K562 (cell line): ENCODE data around the gene MPC2. TPM values are rescaled to one million over a fixed set of nuclear protein-coding genes. Genes with fewer than 3 reads are reported as not detected.
A peak's percentile ranks its signal among the peaks of the same experiment; 100 is the strongest.

ENCODE experiments used
- ARID4B ChIP-seq: sonication (generic); formaldehyde crosslinking; IDR thresholded peaks from 2 replicates; pipeline ENCODE4 v1.8.0; 2022; ENCODE audit warnings: mild to moderate bottlenecking, missing genetic modification reagents
- EP300 ChIP-seq: IDR thresholded peaks from 2 replicates; pipeline ENCODE4 v1.6.1; 2012; ENCODE audit warnings: low read length, improper control_type of control experiment
- HMG20B ChIP-seq: fragments of 250-450 bp; sonication (Bioruptor Pico); IDR thresholded peaks from 2 replicates; pipeline ENCODE4 v1.5.0; 2021; ENCODE audit warnings: mild to moderate bottlenecking
- MED1 ChIP-seq: sonication (generic); formaldehyde crosslinking; IDR thresholded peaks from 2 replicates; pipeline ENCODE4 v1.8.1; 2023; ENCODE audit warnings: missing genetic modification reagents, borderline replicate concordance
- NR1H2 ChIP-seq: sonication (generic); formaldehyde crosslinking; IDR thresholded peaks from 2 replicates; pipeline ENCODE4 v1.4.0; 2020; ENCODE audit warnings: mild to moderate bottlenecking, missing genetic modification reagents
- NR2F6 ChIP-seq: fragments of 450-650 bp; formaldehyde crosslinking; IDR thresholded peaks from 2 replicates; pipeline ENCODE4 v1.4.0; 2020; ENCODE audit warnings: mild to moderate bottlenecking
- PREB ChIP-seq: sonication (generic); formaldehyde crosslinking; IDR thresholded peaks from 2 replicates; pipeline ENCODE4 v1.8.1; 2023; ENCODE audit warnings: mild to moderate bottlenecking, missing genetic modification reagents
- PTBP1 ChIP-seq: fragments of 200-400 bp; formaldehyde crosslinking; IDR thresholded peaks from 2 replicates; pipeline ENCODE4 v1.6.1; 2017; ENCODE audit warnings: low read depth, low read length
- SRSF9 ChIP-seq: fragments of 200-400 bp; formaldehyde crosslinking; IDR thresholded peaks from 2 replicates; pipeline ENCODE4 v1.6.1; 2017; ENCODE audit warnings: low read depth, low read length, borderline replicate concordance
- STAT5A ChIP-seq: IDR thresholded peaks from 2 replicates; pipeline ENCODE4 v1.6.1; 2012; ENCODE audit warnings: low read length, inconsistent platforms, borderline replicate concordance
- TCFL5 ChIP-seq: fragments of 250-450 bp; sonication (Bioruptor Pico); conservative IDR thresholded peaks from 2 replicates; pipeline ENCODE4 v1.6.1; 2021; ENCODE audit warnings: mild to moderate bottlenecking, moderate library complexity, matching md5 sums
- TOE1 ChIP-seq, 2 experiments: fragments of 450-650 bp in 1 of 2; sonication (generic) in 1 of 2; formaldehyde crosslinking in 1 of 2; IDR thresholded peaks; 2 replicates each; pipeline versions ENCODE4 v1.7.1 to v1.8.0; 2016 to 2022; ENCODE audit warnings: borderline replicate concordance in 2 of 2, mild to moderate bottlenecking in 2 of 2, antibody characterized with exemption in 1 of 2, inconsistent platforms in 1 of 2, low read depth in 1 of 2, missing genetic modification reagents in 1 of 2, moderate library complexity in 1 of 2
- ZBTB17 ChIP-seq: fragments of 450-650 bp; formaldehyde crosslinking; IDR thresholded peaks from 2 replicates; pipeline ENCODE4 v1.4.0; 2020; ENCODE audit warnings: mild to moderate bottlenecking
- ZNF224 ChIP-seq: sonication (generic); formaldehyde crosslinking; IDR thresholded peaks from 2 replicates; pipeline ENCODE4 v1.8.0; 2022; ENCODE audit warnings: mild to moderate bottlenecking, missing genetic modification reagents
- ZNF24 ChIP-seq: fragments of 450-650 bp; IDR thresholded peaks from 2 replicates; pipeline ENCODE4 v1.6.1; 2016
- ZNF408 ChIP-seq: fragments of 250-450 bp; sonication (Bioruptor Pico); IDR thresholded peaks from 2 replicates; pipeline ENCODE4 v1.4.0; 2020; ENCODE audit warnings: low read depth, mild to moderate bottlenecking, moderate library complexity
- ZNF436 ChIP-seq: fragments of 250-450, 450-650 bp; sonication (Bioruptor Pico); formaldehyde crosslinking; IDR thresholded peaks from 2 replicates; pipeline ENCODE4 v1.7.0; 2020; ENCODE audit warnings: mild to moderate bottlenecking
- ZNF584 ChIP-seq: fragments of 200-800 bp; sonication (Bioruptor generic); IDR thresholded peaks from 2 replicates; pipeline ENCODE4 v1.6.1; 2016; ENCODE audit warnings: low read depth, mild to moderate bottlenecking, missing genetic modification characterization, missing compliant biosample characterization
- ZNF586 ChIP-seq: fragments of 450-650 bp; formaldehyde crosslinking; conservative IDR thresholded peaks from 2 replicates; pipeline ENCODE4 v1.4.0; 2020; ENCODE audit warnings: mild to moderate bottlenecking, moderate library complexity
- polyA plus RNA-seq, 8 experiments: library from polyadenylated mRNA; depleted of rRNA in 4 of 8; stranded (reverse) in 5 of 8; unstranded in 3 of 8; fragments of >200 nt; fragmentation: Nextera tagmentation in 2 of 8; fragmentation: Illumina TruSeq in 1 of 8; extraction: Ambion mirVana in 2 of 8; extraction: Trizol in 1 of 8; gene quantifications; 2 replicates each; pipeline versions ENCODE4 v1.2.1 to v1.2.3, GENCODE V29; 2011 to 2014; ENCODE audit warnings: inconsistent platforms in 1 of 8, missing spikeins in 1 of 8
- total RNA-seq, 7 experiments: library from RNA; depleted of rRNA in 6 of 7; stranded (reverse); fragments of >200 nt in 6 of 7; fragmentation: Illumina TruSeq in 2 of 7; extraction: Trizol in 2 of 7; gene quantifications; 2 replicates each; pipeline versions ENCODE4 v1.2.1 to v1.2.3, GENCODE V29; 2011 to 2021; ENCODE audit warnings: low replicate concordance in 1 of 7
- TF ChIP-seq, protein P1 (sequence below): fragments of 450-650 bp; IDR thresholded peaks from 2 replicates; pipeline ENCODE4 v1.6.1; 2017; ENCODE audit warnings: mild to moderate bottlenecking, moderate library complexity
- TF ChIP-seq, protein P2 (sequence below): fragments of 450-650 bp; IDR thresholded peaks from 2 replicates; pipeline ENCODE4 v1.6.1; 2016; ENCODE audit warnings: low read depth, mild to moderate bottlenecking, moderate library complexity

The MPC2 gene
- total and polyA plus RNA-seq, 9 of the 15 experiments (the other 6 are each of a cell fraction or from before 2014, with no cell fraction given): 70.7 to 179 (median 144) TPM

DNA sequence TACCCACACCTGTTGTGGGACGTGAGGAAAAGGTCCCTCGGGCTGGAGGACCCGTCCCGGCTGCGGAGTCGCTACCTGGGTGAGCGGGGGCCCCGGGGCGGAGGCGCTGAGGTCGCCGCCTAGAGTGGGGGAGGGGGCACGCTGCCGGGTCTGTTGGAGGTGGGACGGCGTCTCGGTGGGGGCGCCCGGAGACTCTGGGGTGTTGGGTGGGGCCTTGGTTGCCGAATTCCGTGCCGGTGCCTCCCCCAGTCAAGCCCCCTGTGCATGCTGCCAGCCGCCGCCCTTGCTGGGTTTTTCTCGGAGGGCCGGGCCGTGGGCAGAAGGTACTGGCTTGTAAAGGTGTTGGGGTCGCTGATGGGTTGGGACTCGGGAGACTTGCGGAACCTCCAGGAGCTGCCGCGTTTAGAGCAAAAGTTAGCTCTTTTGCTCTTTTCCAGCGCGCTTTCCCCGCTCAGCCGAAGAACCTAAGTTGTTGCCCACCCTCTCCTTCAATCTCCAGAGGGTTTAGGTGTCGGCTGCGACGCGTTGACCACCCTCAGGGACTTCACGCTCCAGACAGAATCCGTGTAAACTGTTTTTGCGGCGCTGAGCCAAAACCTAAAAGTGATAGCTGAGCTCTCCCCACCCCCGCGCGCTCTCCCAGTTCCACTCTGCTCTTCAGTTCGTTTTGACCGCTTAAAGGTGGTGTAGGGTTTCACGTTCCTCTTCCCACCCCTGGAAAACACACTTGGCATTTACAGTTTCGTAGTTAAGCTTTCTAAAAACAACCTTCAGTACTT, at the start of gene MPC2 (continued):
- TF ChIP-seq, protein P1, sequence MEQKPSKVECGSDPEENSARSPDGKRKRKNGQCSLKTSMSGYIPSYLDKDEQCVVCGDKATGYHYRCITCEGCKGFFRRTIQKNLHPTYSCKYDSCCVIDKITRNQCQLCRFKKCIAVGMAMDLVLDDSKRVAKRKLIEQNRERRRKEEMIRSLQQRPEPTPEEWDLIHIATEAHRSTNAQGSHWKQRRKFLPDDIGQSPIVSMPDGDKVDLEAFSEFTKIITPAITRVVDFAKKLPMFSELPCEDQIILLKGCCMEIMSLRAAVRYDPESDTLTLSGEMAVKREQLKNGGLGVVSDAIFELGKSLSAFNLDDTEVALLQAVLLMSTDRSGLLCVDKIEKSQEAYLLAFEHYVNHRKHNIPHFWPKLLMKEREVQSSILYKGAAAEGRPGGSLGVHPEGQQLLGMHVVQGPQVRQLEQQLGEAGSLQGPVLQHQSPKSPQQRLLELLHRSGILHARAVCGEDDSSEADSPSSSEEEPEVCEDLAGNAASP: no peak
- TF ChIP-seq ZNF408: no peak
- TF ChIP-seq ZNF584: no peak
- TF ChIP-seq ZNF436 (CRISPR knock-in tag): no peak
- no peak for TF ChIP-seq ZNF24
- TF ChIP-seq ZNF224 (CRISPR knock-in tag): no peak
- TF ChIP-seq, protein P2, sequence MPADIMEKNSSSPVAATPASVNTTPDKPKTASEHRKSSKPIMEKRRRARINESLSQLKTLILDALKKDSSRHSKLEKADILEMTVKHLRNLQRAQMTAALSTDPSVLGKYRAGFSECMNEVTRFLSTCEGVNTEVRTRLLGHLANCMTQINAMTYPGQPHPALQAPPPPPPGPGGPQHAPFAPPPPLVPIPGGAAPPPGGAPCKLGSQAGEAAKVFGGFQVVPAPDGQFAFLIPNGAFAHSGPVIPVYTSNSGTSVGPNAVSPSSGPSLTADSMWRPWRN: no peak
- no peak for TF ChIP-seq ZNF586 (CRISPR knock-in tag)
- no peak; the same call in 1 of the 2 replicates for TF ChIP-seq TOE1 (IDR thresholded peaks at IDR 0.05; ENCODE audit: borderline replicate concordance)
- no peak for TF ChIP-seq TOE1 (CRISPR knock-in tag; IDR thresholded peaks at IDR 0.05; ENCODE audit: borderline replicate concordance, low read depth)
- TF ChIP-seq TCFL5: no peak
- no peak for TF ChIP-seq HMG20B (CRISPR knock-in tag)
- TF ChIP-seq SRSF9: no peak
- TF ChIP-seq MED1: no peak
- TF ChIP-seq ARID4B (CRISPR knock-in tag): no peak
- no peak for TF ChIP-seq PTBP1
- TF ChIP-seq STAT5A: no peak; the same call in 1 of the 2 replicates
- TF ChIP-seq NR2F6: no peak
- peak; percentile 81; the same call in 1 of the 2 replicates for TF ChIP-seq NR1H2 (CRISPR knock-in tag)
- peak; percentile 73; the same call in 1 of the 2 replicates for TF ChIP-seq PREB (CRISPR knock-in tag)
- TF ChIP-seq EP300: peak; percentile 52; the same call in 1 of the 2 replicates
- TF ChIP-seq ZBTB17 (CRISPR knock-in tag): no peak
